ENCODE data around the gene CLCF1. TPM values are rescaled to one million over a fixed set of nuclear protein-coding genes. Genes with fewer than 3 reads are reported as not detected.

The CLCF1 gene
- total and polyA plus RNA-seq, 2 of the 13 experiments (the other 11 are each of a cell fraction or from before 2014, with no cell fraction given), result 0.49 to 0.78 TPM

DNA sequence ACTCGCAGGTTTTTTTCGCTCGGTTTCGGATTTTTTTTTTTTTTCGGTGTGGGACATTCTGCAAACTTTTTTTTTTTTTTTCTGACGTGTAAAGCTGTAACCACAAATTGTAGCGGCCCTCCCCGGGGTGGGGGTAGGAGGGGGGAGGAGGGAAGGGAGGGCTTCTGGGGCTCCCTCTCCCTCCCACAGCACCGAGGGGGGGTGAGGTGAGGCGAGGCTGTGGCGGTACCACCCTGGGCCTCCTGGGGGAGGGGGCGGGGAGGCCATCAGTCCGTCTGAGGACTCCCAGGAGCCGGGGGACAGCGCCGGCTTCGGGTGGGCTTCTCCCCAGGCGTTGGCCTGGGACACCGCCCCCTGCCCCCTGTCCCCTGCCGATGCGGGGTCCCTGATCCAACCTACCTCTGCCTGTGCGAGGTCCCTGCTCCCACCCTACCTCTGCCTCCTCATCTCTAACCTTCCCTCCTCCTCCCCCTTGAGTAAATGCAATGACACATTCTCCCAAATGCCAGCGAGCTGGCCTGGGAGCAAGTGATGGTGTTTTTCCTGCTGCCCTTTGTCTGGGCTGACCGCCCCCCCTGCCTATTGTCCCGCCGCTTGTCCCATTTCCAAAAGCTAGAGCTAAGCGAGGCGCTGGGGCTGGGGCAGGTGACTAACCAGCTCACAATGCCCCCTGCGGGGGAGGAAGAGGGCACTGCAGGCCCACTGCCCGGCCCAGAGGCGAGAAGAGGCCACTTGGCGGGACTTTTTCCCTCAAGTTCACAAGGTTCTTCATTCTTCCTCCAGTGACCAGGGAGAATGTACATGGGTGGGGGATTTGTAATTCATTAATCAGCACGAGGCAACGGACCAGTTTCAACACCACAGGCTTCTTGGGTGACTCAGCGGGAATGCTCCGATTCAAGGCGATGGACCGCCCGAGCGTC is 511 bp upstream of the CLCF1 start (continued):
- TF ChIP-seq, protein P1, sequence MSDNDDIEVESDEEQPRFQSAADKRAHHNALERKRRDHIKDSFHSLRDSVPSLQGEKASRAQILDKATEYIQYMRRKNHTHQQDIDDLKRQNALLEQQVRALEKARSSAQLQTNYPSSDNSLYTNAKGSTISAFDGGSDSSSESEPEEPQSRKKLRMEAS (IDR thresholded peaks at IDR 0.05), result no peak; the same call in 1 of the 2 replicates
- no peak for TF ChIP-seq FOXP1 (IDR thresholded peaks at IDR 0.05)
- no peak for TF ChIP-seq FOXP1 (CRISPR knock-in tag; IDR thresholded peaks at IDR 0.05)
- no peak for TF ChIP-seq ZNF121 (CRISPR knock-in tag; IDR thresholded peaks at IDR 0.05)
- peak; percentile 44; the same call in 1 of the 2 replicates for TF ChIP-seq HIVEP1 (CRISPR knock-in tag; IDR thresholded peaks at IDR 0.05)
- TF ChIP-seq CHCHD3 (CRISPR knock-in tag; IDR thresholded peaks at IDR 0.05), result no peak
- TF ChIP-seq, protein P2, sequence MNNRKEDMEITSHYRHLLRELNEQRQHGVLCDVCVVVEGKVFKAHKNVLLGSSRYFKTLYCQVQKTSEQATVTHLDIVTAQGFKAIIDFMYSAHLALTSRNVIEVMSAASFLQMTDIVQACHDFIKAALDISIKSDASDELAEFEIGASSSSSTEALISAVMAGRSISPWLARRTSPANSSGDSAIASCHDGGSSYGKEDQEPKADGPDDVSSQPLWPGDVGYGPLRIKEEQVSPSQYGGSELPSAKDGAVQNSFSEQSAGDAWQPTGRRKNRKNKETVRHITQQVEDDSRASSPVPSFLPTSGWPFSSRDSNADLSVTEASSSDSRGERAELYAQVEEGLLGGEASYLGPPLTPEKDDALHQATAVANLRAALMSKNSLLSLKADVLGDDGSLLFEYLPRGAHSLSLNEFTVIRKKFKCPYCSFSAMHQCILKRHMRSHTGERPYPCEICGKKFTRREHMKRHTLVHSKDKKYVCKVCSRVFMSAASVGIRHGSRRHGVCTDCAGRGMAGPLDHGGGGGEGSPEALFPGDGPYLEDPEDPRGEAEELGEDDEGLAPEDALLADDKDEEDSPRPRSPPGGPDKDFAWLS (CRISPR knock-in tag; IDR thresholded peaks at IDR 0.05; ENCODE audit: borderline replicate concordance), result no peak
- TF ChIP-seq MED1 (CRISPR knock-in tag; IDR thresholded peaks at IDR 0.05), result 0 out of 2 replicates have a peak, but pooled peaks have one; percentile 17
- TF ChIP-seq SP140L (CRISPR knock-in tag; IDR thresholded peaks at IDR 0.05; ENCODE audit: borderline replicate concordance), result no peak
- no peak for TF ChIP-seq DR1 (CRISPR knock-in tag; IDR thresholded peaks at IDR 0.05)
- TF ChIP-seq ZNF547 (CRISPR knock-in tag; IDR thresholded peaks at IDR 0.05), result 0 out of 2 replicates have a peak, but pooled peaks have one; percentile 48
- TF ChIP-seq, protein P3, sequence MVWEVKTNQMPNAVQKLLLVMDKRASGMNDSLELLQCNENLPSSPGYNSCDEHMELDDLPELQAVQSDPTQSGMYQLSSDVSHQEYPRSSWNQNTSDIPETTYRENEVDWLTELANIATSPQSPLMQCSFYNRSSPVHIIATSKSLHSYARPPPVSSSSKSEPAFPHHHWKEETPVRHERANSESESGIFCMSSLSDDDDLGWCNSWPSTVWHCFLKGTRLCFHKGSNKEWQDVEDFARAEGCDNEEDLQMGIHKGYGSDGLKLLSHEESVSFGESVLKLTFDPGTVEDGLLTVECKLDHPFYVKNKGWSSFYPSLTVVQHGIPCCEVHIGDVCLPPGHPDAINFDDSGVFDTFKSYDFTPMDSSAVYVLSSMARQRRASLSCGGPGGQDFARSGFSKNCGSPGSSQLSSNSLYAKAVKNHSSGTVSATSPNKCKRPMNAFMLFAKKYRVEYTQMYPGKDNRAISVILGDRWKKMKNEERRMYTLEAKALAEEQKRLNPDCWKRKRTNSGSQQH (CRISPR knock-in tag; IDR thresholded peaks at IDR 0.05; ENCODE audit: low read depth), result no peak
- TF ChIP-seq POLR2G (IDR thresholded peaks at IDR 0.05; ENCODE audit: low read depth, low read length), result no peak
- TF ChIP-seq, protein P4, sequence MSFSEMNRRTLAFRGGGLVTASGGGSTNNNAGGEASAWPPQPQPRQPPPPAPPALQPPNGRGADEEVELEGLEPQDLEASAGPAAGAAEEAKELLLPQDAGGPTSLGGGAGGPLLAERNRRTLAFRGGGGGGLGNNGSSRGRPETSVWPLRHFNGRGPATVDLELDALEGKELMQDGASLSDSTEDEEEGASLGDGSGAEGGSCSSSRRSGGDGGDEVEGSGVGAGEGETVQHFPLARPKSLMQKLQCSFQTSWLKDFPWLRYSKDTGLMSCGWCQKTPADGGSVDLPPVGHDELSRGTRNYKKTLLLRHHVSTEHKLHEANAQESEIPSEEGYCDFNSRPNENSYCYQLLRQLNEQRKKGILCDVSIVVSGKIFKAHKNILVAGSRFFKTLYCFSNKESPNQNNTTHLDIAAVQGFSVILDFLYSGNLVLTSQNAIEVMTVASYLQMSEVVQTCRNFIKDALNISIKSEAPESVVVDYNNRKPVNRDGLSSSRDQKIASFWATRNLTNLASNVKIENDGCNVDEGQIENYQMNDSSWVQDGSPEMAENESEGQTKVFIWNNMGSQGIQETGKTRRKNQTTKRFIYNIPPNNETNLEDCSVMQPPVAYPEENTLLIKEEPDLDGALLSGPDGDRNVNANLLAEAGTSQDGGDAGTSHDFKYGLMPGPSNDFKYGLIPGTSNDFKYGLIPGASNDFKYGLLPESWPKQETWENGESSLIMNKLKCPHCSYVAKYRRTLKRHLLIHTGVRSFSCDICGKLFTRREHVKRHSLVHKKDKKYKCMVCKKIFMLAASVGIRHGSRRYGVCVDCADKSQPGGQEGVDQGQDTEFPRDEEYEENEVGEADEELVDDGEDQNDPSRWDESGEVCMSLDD (CRISPR knock-in tag; IDR thresholded peaks at IDR 0.05; ENCODE audit: borderline replicate concordance), result no peak
- no peak for TF ChIP-seq ZNF781 (CRISPR knock-in tag; IDR thresholded peaks at IDR 0.05; ENCODE audit: borderline replicate concordance, not compliant biosample characterization)
- TF ChIP-seq, protein P5, sequence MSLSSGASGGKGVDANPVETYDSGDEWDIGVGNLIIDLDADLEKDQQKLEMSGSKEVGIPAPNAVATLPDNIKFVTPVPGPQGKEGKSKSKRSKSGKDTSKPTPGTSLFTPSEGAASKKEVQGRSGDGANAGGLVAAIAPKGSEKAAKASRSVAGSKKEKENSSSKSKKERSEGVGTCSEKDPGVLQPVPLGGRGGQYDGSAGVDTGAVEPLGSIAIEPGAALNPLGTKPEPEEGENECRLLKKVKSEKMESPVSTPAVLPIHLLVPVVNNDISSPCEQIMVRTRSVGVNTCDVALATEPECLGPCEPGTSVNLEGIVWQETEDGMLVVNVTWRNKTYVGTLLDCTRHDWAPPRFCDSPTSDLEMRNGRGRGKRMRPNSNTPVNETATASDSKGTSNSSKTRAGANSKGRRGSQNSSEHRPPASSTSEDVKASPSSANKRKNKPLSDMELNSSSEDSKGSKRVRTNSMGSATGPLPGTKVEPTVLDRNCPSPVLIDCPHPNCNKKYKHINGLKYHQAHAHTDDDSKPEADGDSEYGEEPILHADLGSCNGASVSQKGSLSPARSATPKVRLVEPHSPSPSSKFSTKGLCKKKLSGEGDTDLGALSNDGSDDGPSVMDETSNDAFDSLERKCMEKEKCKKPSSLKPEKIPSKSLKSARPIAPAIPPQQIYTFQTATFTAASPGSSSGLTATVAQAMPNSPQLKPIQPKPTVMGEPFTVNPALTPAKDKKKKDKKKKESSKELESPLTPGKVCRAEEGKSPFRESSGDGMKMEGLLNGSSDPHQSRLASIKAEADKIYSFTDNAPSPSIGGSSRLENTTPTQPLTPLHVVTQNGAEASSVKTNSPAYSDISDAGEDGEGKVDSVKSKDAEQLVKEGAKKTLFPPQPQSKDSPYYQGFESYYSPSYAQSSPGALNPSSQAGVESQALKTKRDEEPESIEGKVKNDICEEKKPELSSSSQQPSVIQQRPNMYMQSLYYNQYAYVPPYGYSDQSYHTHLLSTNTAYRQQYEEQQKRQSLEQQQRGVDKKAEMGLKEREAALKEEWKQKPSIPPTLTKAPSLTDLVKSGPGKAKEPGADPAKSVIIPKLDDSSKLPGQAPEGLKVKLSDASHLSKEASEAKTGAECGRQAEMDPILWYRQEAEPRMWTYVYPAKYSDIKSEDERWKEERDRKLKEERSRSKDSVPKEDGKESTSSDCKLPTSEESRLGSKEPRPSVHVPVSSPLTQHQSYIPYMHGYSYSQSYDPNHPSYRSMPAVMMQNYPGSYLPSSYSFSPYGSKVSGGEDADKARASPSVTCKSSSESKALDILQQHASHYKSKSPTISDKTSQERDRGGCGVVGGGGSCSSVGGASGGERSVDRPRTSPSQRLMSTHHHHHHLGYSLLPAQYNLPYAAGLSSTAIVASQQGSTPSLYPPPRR (CRISPR knock-in tag; IDR thresholded peaks at IDR 0.05; ENCODE audit: borderline replicate concordance), result no peak

All from HepG2 (cell line).